ENCODE results near the gene DISP2.

The DISP2 gene

DNA sequence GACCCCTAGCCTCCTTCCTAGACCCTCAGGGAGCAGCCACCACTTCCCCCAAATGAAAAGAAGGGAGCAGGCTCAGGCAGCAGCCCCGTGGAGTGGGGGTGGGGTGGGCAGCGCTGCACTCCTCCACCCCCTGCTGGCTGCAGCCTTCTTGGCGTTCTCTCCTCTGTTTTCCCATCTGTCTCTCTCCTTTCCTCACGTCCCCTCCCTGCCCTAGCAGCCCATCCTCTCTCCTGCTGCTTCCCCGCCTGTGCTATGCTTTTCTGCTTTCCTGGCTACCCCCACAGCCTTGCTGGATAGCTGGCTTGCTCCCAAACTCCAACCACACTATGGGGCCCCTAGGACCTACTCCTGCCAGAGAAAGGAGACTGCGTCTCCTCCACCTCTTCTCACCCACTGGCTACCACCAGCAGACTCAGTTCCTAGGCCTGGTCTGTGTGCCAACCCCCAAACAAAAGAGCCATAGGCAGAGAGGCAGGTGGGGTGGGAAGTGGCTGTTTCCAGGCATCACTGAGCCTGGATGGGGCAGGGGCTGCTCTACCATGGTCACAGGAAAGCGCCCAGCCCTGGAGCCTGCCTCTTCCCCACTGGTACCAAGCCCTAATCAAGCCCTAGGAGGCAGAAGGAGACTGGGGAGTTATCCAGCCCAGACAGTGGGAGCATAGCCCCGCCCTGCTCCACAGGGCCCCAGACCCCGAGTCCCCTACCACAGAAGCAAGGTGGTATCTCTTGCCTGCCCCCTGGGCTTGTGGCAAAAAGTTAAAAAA is 3.4 kb upstream of the DISP2 start (continued):
- TF ChIP-seq, protein P1, sequence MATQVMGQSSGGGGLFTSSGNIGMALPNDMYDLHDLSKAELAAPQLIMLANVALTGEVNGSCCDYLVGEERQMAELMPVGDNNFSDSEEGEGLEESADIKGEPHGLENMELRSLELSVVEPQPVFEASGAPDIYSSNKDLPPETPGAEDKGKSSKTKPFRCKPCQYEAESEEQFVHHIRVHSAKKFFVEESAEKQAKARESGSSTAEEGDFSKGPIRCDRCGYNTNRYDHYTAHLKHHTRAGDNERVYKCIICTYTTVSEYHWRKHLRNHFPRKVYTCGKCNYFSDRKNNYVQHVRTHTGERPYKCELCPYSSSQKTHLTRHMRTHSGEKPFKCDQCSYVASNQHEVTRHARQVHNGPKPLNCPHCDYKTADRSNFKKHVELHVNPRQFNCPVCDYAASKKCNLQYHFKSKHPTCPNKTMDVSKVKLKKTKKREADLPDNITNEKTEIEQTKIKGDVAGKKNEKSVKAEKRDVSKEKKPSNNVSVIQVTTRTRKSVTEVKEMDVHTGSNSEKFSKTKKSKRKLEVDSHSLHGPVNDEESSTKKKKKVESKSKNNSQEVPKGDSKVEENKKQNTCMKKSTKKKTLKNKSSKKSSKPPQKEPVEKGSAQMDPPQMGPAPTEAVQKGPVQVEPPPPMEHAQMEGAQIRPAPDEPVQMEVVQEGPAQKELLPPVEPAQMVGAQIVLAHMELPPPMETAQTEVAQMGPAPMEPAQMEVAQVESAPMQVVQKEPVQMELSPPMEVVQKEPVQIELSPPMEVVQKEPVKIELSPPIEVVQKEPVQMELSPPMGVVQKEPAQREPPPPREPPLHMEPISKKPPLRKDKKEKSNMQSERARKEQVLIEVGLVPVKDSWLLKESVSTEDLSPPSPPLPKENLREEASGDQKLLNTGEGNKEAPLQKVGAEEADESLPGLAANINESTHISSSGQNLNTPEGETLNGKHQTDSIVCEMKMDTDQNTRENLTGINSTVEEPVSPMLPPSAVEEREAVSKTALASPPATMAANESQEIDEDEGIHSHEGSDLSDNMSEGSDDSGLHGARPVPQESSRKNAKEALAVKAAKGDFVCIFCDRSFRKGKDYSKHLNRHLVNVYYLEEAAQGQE (tag by site-specific recombination; IDR thresholded peaks at IDR 0.05) = no peak
- TF ChIP-seq OVOL3 (tag by site-specific recombination; IDR thresholded peaks at IDR 0.05) (no peak), EGR2 (tag by site-specific recombination; IDR thresholded peaks at IDR 0.05; ENCODE audit: low read depth) (peak; percentile 32; the same call in 1 of the 2 replicates), ZBTB44 (tag by site-specific recombination; IDR thresholded peaks at IDR 0.05) (no peak), ZNF341 (tag by site-specific recombination; IDR thresholded peaks at IDR 0.05; ENCODE audit: low read depth) (peak; percentile 89), ZNF133 (tag by site-specific recombination; IDR thresholded peaks at IDR 0.05) (no peak), ZBTB20 (tag by site-specific recombination; IDR thresholded peaks at IDR 0.05) (0 out of 2 replicates have a peak, but pooled peaks have one; percentile 36), ZNF292 (tag by site-specific recombination; IDR thresholded peaks at IDR 0.05; ENCODE audit: borderline replicate concordance, low read depth) (no peak), ZNF555 (tag by site-specific recombination; conservative IDR thresholded peaks at IDR 0.05) (no peak), PBX3 (CRISPR knock-in tag; IDR thresholded peaks at IDR 0.05) (no peak), ZNF768 (tag by site-specific recombination; IDR thresholded peaks at IDR 0.05) (no peak), SP7 (tag by site-specific recombination; IDR thresholded peaks at IDR 0.05) (no peak), ZFHX2 (tag by site-specific recombination; conservative IDR thresholded peaks at IDR 0.05) (peak; percentile 42), ZNF10 (tag by site-specific recombination; IDR thresholded peaks at IDR 0.05) (no peak), ATF2 (tag by site-specific recombination; IDR thresholded peaks at IDR 0.05; ENCODE audit: low read depth) (no peak), ZIC2 (tag by site-specific recombination; IDR thresholded peaks at IDR 0.05) (peak; percentile 95), GLIS1 (tag by site-specific recombination; IDR thresholded peaks at IDR 0.05) (peak; percentile 92), ZNF223 (tag by site-specific recombination; IDR thresholded peaks at IDR 0.05) (no peak), ZNF416 (tag by site-specific recombination; IDR thresholded peaks at IDR 0.05) (no peak)
- TF ChIP-seq, protein P2, sequence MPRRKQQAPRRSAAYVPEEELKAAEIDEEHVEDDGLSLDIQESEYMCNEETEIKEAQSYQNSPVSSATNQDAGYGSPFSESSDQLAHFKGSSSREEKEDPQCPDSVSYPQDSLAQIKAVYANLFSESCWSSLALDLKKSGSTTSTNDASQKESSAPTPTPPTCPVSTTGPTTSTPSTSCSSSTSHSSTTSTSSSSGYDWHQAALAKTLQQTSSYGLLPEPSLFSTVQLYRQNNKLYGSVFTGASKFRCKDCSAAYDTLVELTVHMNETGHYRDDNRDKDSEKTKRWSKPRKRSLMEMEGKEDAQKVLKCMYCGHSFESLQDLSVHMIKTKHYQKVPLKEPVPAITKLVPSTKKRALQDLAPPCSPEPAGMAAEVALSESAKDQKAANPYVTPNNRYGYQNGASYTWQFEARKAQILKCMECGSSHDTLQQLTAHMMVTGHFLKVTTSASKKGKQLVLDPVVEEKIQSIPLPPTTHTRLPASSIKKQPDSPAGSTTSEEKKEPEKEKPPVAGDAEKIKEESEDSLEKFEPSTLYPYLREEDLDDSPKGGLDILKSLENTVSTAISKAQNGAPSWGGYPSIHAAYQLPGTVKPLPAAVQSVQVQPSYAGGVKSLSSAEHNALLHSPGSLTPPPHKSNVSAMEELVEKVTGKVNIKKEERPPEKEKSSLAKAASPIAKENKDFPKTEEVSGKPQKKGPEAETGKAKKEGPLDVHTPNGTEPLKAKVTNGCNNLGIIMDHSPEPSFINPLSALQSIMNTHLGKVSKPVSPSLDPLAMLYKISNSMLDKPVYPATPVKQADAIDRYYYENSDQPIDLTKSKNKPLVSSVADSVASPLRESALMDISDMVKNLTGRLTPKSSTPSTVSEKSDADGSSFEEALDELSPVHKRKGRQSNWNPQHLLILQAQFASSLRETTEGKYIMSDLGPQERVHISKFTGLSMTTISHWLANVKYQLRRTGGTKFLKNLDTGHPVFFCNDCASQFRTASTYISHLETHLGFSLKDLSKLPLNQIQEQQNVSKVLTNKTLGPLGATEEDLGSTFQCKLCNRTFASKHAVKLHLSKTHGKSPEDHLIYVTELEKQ (tag by site-specific recombination; IDR thresholded peaks at IDR 0.05; ENCODE audit: borderline replicate concordance) = no peak
- TF ChIP-seq, protein P3, sequence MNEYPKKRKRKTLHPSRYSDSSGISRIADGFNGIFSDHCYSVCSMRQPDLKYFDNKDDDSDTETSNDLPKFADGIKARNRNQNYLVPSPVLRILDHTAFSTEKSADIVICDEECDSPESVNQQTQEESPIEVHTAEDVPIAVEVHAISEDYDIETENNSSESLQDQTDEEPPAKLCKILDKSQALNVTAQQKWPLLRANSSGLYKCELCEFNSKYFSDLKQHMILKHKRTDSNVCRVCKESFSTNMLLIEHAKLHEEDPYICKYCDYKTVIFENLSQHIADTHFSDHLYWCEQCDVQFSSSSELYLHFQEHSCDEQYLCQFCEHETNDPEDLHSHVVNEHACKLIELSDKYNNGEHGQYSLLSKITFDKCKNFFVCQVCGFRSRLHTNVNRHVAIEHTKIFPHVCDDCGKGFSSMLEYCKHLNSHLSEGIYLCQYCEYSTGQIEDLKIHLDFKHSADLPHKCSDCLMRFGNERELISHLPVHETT (tag by site-specific recombination; IDR thresholded peaks at IDR 0.05) = no peak
- TF ChIP-seq, protein P4, sequence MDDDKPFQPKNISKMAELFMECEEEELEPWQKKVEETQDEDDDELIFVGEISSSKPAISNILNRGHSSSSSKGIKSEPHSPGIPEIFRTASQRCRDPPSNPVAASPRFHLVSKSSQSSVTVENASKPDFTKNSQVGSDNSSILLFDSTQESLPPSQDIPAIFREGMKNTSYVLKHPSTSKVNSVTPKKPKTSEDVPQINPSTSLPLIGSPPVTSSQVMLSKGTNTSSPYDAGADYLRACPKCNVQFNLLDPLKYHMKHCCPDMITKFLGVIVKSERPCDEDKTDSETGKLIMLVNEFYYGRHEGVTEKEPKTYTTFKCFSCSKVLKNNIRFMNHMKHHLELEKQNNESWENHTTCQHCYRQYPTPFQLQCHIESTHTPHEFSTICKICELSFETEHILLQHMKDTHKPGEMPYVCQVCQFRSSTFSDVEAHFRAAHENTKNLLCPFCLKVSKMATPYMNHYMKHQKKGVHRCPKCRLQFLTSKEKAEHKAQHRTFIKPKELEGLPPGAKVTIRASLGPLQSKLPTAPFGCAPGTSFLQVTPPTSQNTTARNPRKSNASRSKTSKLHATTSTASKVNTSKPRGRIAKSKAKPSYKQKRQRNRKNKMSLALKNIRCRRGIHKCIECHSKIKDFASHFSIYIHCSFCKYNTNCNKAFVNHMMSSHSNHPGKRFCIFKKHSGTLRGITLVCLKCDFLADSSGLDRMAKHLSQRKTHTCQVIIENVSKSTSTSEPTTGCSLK (tag by site-specific recombination; IDR thresholded peaks at IDR 0.05) = no peak

Measured in HEK293 (cell line).